SK-N-SH treated with all-trans-retinoic acid at 6 μM for 48 hours (cell line): ENCODE results near the gene ALG3.
"Not testable (repeated sequence)": the region's sequence is repeated elsewhere in the genome, so short reads cannot be mapped to it uniquely, and the experiment has no call there.

Experiments
- ATAC-seq: fragments of 200-7000 bp; cut with Tn5 transposase; 3 replicates; pipeline ENCODE4 v1.9.1; 2020; ENCODE audit warnings: mild to moderate bottlenecking, moderate library complexity
- BACH2 ChIP-seq: fragments of 250-450 bp; sonication (Bioruptor Pico); IDR thresholded peaks from 2 replicates; pipeline ENCODE4 v1.9.0; 2021; ENCODE audit warnings: mild to moderate bottlenecking, borderline replicate concordance
- CREB5 ChIP-seq: fragments of 250-450 bp; sonication (Bioruptor Pico); IDR thresholded peaks from 2 replicates; pipeline ENCODE4 v1.5.1; 2020; ENCODE audit warnings: low read depth, mild to moderate bottlenecking, moderate library complexity
- CSDC2 ChIP-seq: fragments of 250-450 bp; sonication (Bioruptor Pico); IDR thresholded peaks from 2 replicates; pipeline ENCODE4 v1.5.0; 2020; ENCODE audit warnings: mild to moderate bottlenecking, moderate library complexity
- CSRNP3 ChIP-seq: fragments of 250-450 bp; sonication (Bioruptor Pico); IDR thresholded peaks from 2 replicates; pipeline ENCODE4 v1.5.1; 2021; ENCODE audit warnings: mild to moderate bottlenecking, moderate library complexity
- ESRRG ChIP-seq: fragments of 250-450 bp; sonication (Bioruptor Pico); IDR thresholded peaks from 2 replicates; pipeline ENCODE4 v1.6.1; 2021; ENCODE audit warnings: mild to moderate bottlenecking
- GLIS3 ChIP-seq: fragments of 250-450 bp; sonication (Bioruptor Pico); IDR thresholded peaks from 2 replicates; pipeline ENCODE4 v1.5.0; 2020; ENCODE audit warnings: mild to moderate bottlenecking, moderate library complexity
- ISL1 ChIP-seq: fragments of 250-450 bp; sonication (Bioruptor Pico); IDR thresholded peaks from 2 replicates; pipeline ENCODE4 v2.1.2; 2022; ENCODE audit warnings: mild to moderate bottlenecking, moderate library complexity
- OSR1 ChIP-seq: fragments of 250-450 bp; sonication (Bioruptor Pico); IDR thresholded peaks from 2 replicates; pipeline ENCODE4 v1.8.0; 2022; ENCODE audit warnings: moderate library complexity, mild to moderate bottlenecking, inconsistent platforms
- PATZ1 ChIP-seq: fragments of 250-450 bp; sonication (Bioruptor Pico); IDR thresholded peaks from 2 replicates; pipeline ENCODE4 v1.8.0; 2020; ENCODE audit warnings: mild to moderate bottlenecking, moderate library complexity, borderline replicate concordance
- PPARA ChIP-seq: fragments of 250-450 bp; sonication (Bioruptor Pico); IDR thresholded peaks from 2 replicates; pipeline ENCODE4 v1.5.0; 2020; ENCODE audit warnings: mild to moderate bottlenecking, borderline replicate concordance
- SNAI2 ChIP-seq: fragments of 250-450 bp; sonication (Bioruptor Pico); IDR thresholded peaks from 2 replicates; pipeline ENCODE4 v1.5.0; 2020; ENCODE audit warnings: mild to moderate bottlenecking, moderate library complexity
- TCF4 ChIP-seq: fragments of 250-450 bp; sonication (Bioruptor Pico); IDR thresholded peaks from 2 replicates; pipeline ENCODE4 v1.8.0; 2021; ENCODE audit warnings: mild to moderate bottlenecking, moderate library complexity, borderline replicate concordance
- TOX ChIP-seq: fragments of 250-450 bp; sonication (Bioruptor Pico); IDR thresholded peaks from 2 replicates; pipeline ENCODE4 v1.8.0; 2021; ENCODE audit warnings: mild to moderate bottlenecking, moderate library complexity, borderline replicate concordance
- ZC3H10 ChIP-seq: fragments of 250-450 bp; sonication (Bioruptor Pico); IDR thresholded peaks from 2 replicates; pipeline ENCODE4 v1.5.1; 2021; ENCODE audit warnings: mild to moderate bottlenecking, moderate library complexity
- ZFP30 ChIP-seq: fragments of 450-650 bp; formaldehyde crosslinking; IDR thresholded peaks from 2 replicates; pipeline ENCODE4 v1.5.0; 2022; ENCODE audit warnings: mild to moderate bottlenecking, moderate library complexity
- ZNF565 ChIP-seq: fragments of 450-650 bp; formaldehyde crosslinking; conservative IDR thresholded peaks from 2 replicates; pipeline ENCODE4 v1.5.0; 2020; ENCODE audit warnings: low read depth, mild to moderate bottlenecking, moderate library complexity
- ZNF70 ChIP-seq: fragments of 450-650 bp; formaldehyde crosslinking; IDR thresholded peaks from 2 replicates; pipeline ENCODE4 v1.5.0; 2020; ENCODE audit warnings: mild to moderate bottlenecking, moderate library complexity
- ZNF8 ChIP-seq: fragments of 450-650 bp; formaldehyde crosslinking; IDR thresholded peaks from 2 replicates; pipeline ENCODE4 v1.5.0; 2020; ENCODE audit warnings: mild to moderate bottlenecking, moderate library complexity

ALG3 gene

GRCh38 chr3:184272269-184272668 lies 23.5 kb upstream of the ALG3 start (continued):
- TF ChIP-seq CSRNP3 (CRISPR knock-in tag) = no peak
- TF ChIP-seq SNAI2 (CRISPR knock-in tag) = no peak
- no peak for TF ChIP-seq CSDC2 (CRISPR knock-in tag)
- no peak for TF ChIP-seq GLIS3 (CRISPR knock-in tag)
- no peak for TF ChIP-seq PPARA
- TF ChIP-seq ISL1 (CRISPR knock-in tag) = no peak
- no peak for TF ChIP-seq ZNF565 (CRISPR knock-in tag)

- ATAC-seq = not testable (repeated sequence)
Measured at GRCh38 chr3:184267249-184267648, 18.5 kb upstream of the ALG3 start.

- no peak for ATAC-seq
Measured at GRCh38 chr3:184262764-184263179, 14.0 kb upstream of the ALG3 start.

GRCh38 chr3:184261854-184262763 lies 13.3 kb upstream of the ALG3 start:
- ATAC-seq = peak; percentile 54

More at GRCh38 chr3:184262764-184263179, 14.0 kb upstream of the ALG3 start:
- TF ChIP-seq GLIS3 (CRISPR knock-in tag) = no peak
- TF ChIP-seq BACH2 (CRISPR knock-in tag) = no peak
- no peak for TF ChIP-seq PATZ1 (CRISPR knock-in tag)
- peak; percentile 78 for TF ChIP-seq ZNF70 (CRISPR knock-in tag)

GRCh38 chr3:184261270-184261853 lies 12.6 kb upstream of the ALG3 start, which contains the start of gene CAMK2N2:
TSS of gene CAMK2N2 (minus strand) at chr3:184261553. CDS start at chr3:184261285, 268 bp downstream.
- TF ChIP-seq ZC3H10 (CRISPR knock-in tag) (no peak), SNAI2 (CRISPR knock-in tag) (no peak), OSR1 (CRISPR knock-in tag) (no peak), TOX (no peak), BACH2 (CRISPR knock-in tag) (no peak), ESRRG (CRISPR knock-in tag) (no peak), ZNF8 (no peak), ISL1 (CRISPR knock-in tag) (no peak), PATZ1 (CRISPR knock-in tag) (no peak), CREB5 (CRISPR knock-in tag) (no peak), ZNF70 (CRISPR knock-in tag) (no peak), ZFP30 (CRISPR knock-in tag) (no peak)
- peak; percentile 68 for ATAC-seq

More at GRCh38 chr3:184261854-184262763, 13.3 kb upstream of the ALG3 start:
- TF ChIP-seq ZNF70 (CRISPR knock-in tag) (no peak), ISL1 (CRISPR knock-in tag) (no peak), BACH2 (CRISPR knock-in tag) (no peak), TCF4 (CRISPR knock-in tag) (no peak)
- TF ChIP-seq, all 23 proteins: peak for 0
